HEK293T (cell line): ENCODE results near the gene RTKN2.

Experiments used
- BHLHE40 ChIP-seq: fragments of 450-650 bp; IDR thresholded peaks from 2 replicates; pipeline ENCODE4 v1.6.1; 2016; ENCODE audit warnings: mild to moderate bottlenecking, moderate library complexity, borderline replicate concordance
- FOXA1 ChIP-seq: fragments of 450-650 bp; IDR thresholded peaks from 2 replicates; pipeline ENCODE4 v1.6.1; 2016; ENCODE audit warnings: mild to moderate bottlenecking
- FOXK2 ChIP-seq: fragments of 450-650 bp; IDR thresholded peaks from 2 replicates; pipeline ENCODE4 v1.6.1; 2016; ENCODE audit warnings: mild to moderate bottlenecking
- FOXM1 ChIP-seq: fragments of 450-650 bp; IDR thresholded peaks from 2 replicates; pipeline ENCODE4 v1.6.1; 2017; ENCODE audit warnings: mild to moderate bottlenecking, borderline replicate concordance
- HDGF ChIP-seq: fragments of 450-650 bp; IDR thresholded peaks from 2 replicates; pipeline ENCODE4 v1.6.1; 2017; ENCODE audit warnings: antibody characterized with exemption, borderline replicate concordance
- LEF1 ChIP-seq: fragments of 450-650 bp; IDR thresholded peaks from 2 replicates; pipeline ENCODE4 v1.6.1; 2017; ENCODE audit warnings: mild to moderate bottlenecking, borderline replicate concordance
- NFRKB ChIP-seq: fragments of 450-650 bp; IDR thresholded peaks from 2 replicates; pipeline ENCODE4 v1.6.1; 2016; ENCODE audit warnings: mild to moderate bottlenecking, moderate library complexity
- SP1 ChIP-seq: fragments of 450-650 bp; IDR thresholded peaks from 2 replicates; pipeline ENCODE4 v1.6.1; 2017
- TARDBP ChIP-seq: fragments of 450-650 bp; IDR thresholded peaks from 2 replicates; pipeline ENCODE4 v1.6.1; 2016

GRCh38 chr10:62170732-62171131, 97.9 kb downstream of the RTKN2 start:
- TF ChIP-seq FOXM1 (no peak), FOXK2 (no peak), HDGF (no peak), BHLHE40 (no peak), SP1 (no peak), FOXA1 (no peak), LEF1 (no peak), NFRKB (no peak), TARDBP (no peak)
